GM20000 (cell line): ENCODE data around the gene HJURP.

Experiments used
- DNase-seq: peaks from one replicate; pipeline ENCODE4 v3.0.0; 2012; ENCODE audit warnings: low spot score
- TF ChIP-seq, protein P1 (sequence below): IDR thresholded peaks from 2 replicates; pipeline ENCODE4 v1.5.1; 2012; ENCODE audit warnings: mild to moderate bottlenecking, control low read depth; ENCODE audit errors: extremely low read depth, missing control alignments

The HJURP gene

DNA sequence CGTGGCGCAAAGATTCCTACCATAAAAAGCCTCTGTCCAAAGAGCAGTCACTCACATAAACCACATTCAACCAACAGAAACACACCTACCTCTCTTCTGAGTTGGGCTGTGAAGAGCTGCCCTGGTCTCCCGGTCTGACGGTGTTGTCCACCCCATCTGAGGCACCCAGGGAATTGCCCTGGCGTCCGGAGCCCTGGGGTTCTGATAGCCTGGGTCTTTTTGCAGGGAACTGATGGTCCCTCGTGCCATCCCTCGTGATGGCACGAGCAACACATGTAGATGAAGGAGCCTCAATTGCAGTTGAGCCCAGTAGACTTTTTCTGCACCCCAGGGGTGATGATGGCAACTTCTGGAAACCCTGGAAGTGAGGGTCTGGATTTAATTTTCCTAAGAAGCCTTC is 13.8 kb downstream of the HJURP start:
- TF ChIP-seq, protein P1, sequence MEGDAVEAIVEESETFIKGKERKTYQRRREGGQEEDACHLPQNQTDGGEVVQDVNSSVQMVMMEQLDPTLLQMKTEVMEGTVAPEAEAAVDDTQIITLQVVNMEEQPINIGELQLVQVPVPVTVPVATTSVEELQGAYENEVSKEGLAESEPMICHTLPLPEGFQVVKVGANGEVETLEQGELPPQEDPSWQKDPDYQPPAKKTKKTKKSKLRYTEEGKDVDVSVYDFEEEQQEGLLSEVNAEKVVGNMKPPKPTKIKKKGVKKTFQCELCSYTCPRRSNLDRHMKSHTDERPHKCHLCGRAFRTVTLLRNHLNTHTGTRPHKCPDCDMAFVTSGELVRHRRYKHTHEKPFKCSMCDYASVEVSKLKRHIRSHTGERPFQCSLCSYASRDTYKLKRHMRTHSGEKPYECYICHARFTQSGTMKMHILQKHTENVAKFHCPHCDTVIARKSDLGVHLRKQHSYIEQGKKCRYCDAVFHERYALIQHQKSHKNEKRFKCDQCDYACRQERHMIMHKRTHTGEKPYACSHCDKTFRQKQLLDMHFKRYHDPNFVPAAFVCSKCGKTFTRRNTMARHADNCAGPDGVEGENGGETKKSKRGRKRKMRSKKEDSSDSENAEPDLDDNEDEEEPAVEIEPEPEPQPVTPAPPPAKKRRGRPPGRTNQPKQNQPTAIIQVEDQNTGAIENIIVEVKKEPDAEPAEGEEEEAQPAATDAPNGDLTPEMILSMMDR, result no peak
- DNase-seq, result no peak

DNA sequence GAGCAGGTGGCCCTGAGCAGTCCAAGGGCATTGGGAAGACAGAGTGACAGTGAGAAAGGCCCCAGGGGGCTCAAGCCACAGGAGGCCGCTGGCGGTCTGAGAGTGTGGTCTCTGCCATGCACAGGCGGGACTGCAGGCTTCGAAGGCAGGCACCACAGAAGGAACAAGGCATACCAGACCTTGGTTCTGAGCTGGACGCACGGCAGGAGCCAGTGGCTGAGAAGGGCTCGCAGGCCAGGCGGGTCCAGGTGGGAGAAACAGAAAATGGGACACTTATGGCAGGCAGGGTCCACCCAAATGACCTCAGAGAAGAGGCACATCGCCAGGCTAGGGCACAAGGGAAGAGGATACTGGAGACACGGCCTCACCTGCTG is 14.9 kb downstream of the HJURP start:
- TF ChIP-seq, protein P1, result no peak
- DNase-seq, result no peak

DNA sequence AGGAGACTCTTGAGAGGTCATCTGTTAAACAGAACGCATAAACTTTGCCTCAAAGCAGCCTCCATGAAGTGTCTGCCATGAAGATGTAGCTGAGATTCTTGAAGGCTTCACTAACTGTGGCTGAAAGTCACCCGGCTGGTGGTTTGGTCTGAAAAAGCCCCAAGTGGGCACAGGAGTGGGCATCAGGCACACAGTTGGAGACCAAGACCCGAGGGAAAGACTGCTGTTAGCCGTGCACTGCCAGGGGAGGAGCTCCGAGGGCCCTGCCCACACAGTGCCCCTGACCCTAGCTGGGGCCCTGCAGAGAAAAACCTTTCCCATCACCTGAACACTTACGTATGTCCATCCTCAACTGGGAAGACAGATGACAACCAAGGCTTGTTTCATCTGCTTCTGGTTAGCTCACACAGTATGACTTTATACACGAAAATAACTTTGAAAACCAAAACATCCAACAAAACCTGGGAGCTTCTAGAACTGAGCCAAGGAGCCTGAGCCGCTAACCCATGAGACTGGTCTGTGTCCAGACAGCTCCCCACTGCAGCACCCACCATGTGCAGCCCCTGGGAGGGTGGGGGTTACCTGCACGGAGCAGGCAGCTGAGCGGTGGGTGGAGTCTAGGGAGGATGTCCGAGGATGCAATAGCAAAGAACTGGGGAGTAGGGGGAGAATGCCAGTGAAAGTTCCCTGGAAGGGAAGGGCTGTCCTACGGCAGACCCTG is 15.4 kb downstream of the HJURP start:
- TF ChIP-seq, protein P1, result no peak
- DNase-seq, result no peak

DNA sequence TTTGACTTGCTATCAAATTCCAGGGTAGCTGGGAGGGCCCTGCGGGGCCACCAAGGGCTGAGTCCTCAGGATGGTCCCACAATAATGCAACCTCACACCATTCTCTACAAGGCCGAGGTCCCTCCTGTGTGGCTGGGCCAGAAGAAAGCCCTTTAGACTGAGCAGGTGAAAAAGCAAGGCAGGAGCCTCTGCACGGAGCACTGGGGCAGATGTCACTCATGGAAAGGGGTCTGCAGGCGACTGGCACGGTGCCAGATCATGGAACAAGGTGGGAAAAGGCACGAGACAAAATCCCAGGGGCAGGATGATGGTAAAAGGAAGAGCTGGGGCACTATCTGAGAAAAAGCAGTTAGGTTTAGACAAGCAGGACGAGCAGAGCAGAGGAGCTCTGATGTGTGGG is 16.1 kb downstream of the HJURP start:
- no peak for DNase-seq
- TF ChIP-seq, protein P1, result no peak

DNA sequence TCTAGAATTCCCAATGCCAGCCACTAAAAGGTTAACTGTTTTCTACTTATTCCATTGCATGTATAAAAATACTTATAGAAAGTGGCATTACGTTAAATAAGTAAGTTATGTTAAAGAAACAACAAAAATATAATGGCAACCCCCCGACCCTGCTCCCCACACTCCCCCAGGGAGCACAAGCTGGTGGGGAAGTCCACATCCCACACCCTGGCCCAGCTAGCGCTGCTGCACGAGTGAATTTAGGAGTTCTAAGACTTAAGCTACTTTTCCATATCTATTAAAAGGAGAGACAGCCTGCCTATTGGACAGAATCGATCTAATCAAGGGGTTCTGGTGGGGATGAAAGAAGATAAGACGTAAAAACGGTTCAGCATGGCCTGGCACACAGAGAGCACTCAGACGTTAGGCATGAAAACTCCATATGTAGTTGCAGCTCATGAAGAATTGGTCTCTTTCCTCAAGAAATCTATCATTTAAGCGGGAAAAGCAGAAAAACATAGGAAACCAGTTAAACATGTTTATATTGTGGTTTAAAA is 16.6 kb downstream of the HJURP start:
- TF ChIP-seq, protein P1, result no peak
- DNase-seq, result no peak

DNA sequence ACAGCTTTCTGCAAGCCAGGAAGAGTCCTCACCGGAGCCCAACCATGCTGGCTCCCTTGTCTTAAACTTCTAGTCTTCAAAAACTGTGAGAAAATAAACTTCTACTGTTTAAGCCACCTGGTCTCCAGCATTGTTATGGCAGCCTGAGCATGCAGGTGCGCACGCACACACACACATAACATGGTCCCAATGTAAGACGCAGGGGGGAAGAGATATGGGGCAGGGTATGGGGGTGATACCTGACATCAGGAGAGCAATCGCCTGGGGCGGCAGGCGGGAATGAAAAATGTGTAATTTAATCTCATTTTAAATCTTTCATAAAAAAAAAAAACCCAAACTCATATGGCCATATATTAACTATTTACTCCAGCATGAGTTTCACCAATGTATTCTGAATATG is 18.0 kb downstream of the HJURP start:
- no peak for DNase-seq
- TF ChIP-seq, protein P1, result no peak

DNA sequence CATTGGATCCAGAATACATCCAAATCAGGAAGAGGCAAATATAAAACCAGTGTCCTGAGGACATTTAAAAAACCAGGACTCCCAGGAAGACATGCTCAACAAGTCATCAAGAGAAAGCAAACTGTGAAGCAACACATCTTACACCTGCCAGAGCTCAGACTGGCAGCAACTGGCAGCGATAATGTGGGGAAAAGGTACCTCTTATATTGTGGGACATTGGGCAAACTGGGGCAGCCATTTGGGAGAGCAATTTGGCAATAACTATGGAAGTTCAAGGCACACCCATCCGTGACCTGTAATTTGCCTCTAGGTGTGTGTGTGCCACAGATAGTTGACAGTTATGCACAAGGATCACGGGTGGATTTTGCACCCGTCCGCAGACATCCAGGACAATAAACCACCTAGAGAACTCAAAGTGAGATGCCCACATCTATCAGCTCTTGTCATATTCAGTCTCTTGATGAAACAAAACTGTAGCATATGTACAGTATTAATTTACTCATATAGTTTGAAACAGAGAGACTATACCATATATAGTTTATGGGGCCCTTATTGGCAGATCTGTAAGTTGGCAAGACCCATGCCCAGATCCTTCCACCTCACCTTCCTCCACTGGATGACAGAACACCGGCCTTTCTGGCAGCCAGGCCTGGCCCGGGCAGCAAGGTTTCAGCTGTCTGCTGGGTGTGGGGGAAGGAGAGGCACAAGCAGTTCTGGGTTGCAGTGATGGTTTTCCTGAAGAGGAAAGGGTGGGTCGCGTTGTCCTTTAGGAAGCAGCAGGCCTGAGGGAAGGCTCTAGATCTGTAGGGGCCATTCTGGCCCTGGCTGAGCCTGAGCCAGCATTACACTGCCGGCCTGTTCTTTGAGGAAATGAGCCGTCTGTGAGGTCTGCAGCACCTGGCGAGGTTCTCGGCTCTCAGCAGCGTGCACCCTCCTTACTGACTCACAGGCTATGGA is 18.8 kb downstream of the HJURP start:
- DNase-seq, result no peak
- TF ChIP-seq, protein P1, result no peak
